Uterus (tissue), 4 donors: ENCODE measurements around the gene KISS1. TPM values are rescaled to one million over a fixed set of nuclear protein-coding genes. Genes with fewer than 3 reads are reported as not detected.

Experiments used
- DNase-seq, 2 donors: peaks; one replicate each; pipeline ENCODE4 v3.0.0-alpha.2; 2019 to 2020
- H3K27ac ChIP-seq, 2 donors: fragments of 200-600 bp; sonication (generic); 1 replicate in 1 of 2; 2 replicates in 1 of 2; pipeline ENCODE4 v1.5.1; 2016 to 2018
- H3K27me3 ChIP-seq, 2 donors: fragments of 200-600 bp; sonication (generic); one replicate each; pipeline ENCODE4 v1.5.1; 2018 to 2019; ENCODE audit warnings: control low read depth in 1 of 2
- H3K36me3 ChIP-seq, 2 donors: fragments of 200-600 bp; sonication (generic); one replicate each; pipeline ENCODE4 v1.5.1; 2019; ENCODE audit warnings: control low read depth in 1 of 2
- H3K4me1 ChIP-seq, 2 donors: fragments of 200-600 bp; sonication (generic); one replicate each; pipeline ENCODE4 v1.5.1; 2018 to 2019; ENCODE audit warnings: control low read depth in 1 of 2
- H3K4me3 ChIP-seq, 2 donors: fragments of 200-600 bp; sonication (generic); 1 replicate in 1 of 2; 2 replicates in 1 of 2; pipeline ENCODE4 v1.5.1; 2018 to 2019; ENCODE audit warnings: mild to moderate bottlenecking in 1 of 2
- H3K9me3 ChIP-seq, 2 donors: fragments of 200-600 bp; sonication (generic); one replicate each; pipeline ENCODE4 v1.5.1; 2019; ENCODE audit warnings: control low read depth in 1 of 2
- POLR2A ChIP-seq, 2 donors: fragments of 450-650 bp; IDR thresholded peaks; one replicate each; pipeline ENCODE4 v1.6.1; 2016; ENCODE audit warnings: antibody characterized with exemption in 2 of 2, mild to moderate bottlenecking in 1 of 2, moderate library complexity in 1 of 2
- intact Hi-C: fragments of 100-400 bp; cut with DNase I; formaldehyde crosslinking; loops from one replicate; pipeline ENCODE4 v1.15.1; 2023; ENCODE audit warnings: low total_unique reads
- total RNA-seq, 4 donors: library from RNA; depleted of rRNA in 3 of 4; stranded (reverse); fragments of >200 nt in 3 of 4; gene quantifications; one replicate each; pipeline versions ENCODE4 v1.1.0 to v1.2.4, GENCODE V29; 2014 to 2023
- TF ChIP-seq, protein P1 (sequence below), 4 experiments: fragments of 200-600 bp in 2 of 4; fragments of 450-650 bp in 2 of 4; sonication (generic) in 2 of 4; IDR thresholded peaks; one replicate each; pipeline ENCODE4 v1.5.1; 2016 to 2019; ENCODE audit warnings: antibody characterized with exemption in 4 of 4, mild to moderate bottlenecking in 2 of 4, moderate library complexity in 1 of 4
- donor health status: DM: yes; HTN: yes; CAD: no.

The KISS1 gene
- total RNA-seq, 4 donors from 2014 or later: not detected

DNA sequence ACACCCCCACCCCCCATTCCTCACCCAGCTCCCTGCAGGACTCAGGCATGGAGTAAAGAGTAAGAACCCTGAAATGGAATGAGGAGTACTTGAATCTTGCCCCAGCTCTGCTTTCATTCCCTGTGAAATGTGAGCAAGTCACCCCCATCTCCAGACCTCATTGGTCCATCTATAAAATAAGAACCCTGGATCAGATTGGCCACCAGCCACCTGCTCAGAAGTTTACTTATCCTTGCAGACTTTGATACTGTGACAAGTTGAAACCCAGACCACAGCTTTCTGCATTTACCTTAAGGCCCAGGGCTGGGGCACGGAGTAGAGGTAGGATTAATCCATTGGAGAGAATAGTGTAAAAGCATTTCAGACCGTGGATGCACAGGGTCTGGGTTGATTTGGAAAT lies 2.2 kb downstream of the KISS1 start:
- intact Hi-C loops: no loop called here
- no peaks in the 10 kb centered on the region for H3K27me3 ChIP-seq
- H3K4me3 ChIP-seq: no peak overlapping the region
- DNase-seq: no peak
- no peak overlapping the region for H3K27ac ChIP-seq
- H3K9me3 ChIP-seq: no peaks in the 10 kb centered on the region
- peaks cover 0 to 4% of the 10 kb centered on the region in 2 donors for H3K4me1 ChIP-seq
- H3K36me3 ChIP-seq: no peaks in the 10 kb centered on the region
- TF ChIP-seq, protein P1, sequence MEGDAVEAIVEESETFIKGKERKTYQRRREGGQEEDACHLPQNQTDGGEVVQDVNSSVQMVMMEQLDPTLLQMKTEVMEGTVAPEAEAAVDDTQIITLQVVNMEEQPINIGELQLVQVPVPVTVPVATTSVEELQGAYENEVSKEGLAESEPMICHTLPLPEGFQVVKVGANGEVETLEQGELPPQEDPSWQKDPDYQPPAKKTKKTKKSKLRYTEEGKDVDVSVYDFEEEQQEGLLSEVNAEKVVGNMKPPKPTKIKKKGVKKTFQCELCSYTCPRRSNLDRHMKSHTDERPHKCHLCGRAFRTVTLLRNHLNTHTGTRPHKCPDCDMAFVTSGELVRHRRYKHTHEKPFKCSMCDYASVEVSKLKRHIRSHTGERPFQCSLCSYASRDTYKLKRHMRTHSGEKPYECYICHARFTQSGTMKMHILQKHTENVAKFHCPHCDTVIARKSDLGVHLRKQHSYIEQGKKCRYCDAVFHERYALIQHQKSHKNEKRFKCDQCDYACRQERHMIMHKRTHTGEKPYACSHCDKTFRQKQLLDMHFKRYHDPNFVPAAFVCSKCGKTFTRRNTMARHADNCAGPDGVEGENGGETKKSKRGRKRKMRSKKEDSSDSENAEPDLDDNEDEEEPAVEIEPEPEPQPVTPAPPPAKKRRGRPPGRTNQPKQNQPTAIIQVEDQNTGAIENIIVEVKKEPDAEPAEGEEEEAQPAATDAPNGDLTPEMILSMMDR (IDR thresholded peaks at IDR 0.05): no peak
- TF ChIP-seq POLR2A (IDR thresholded peaks at IDR 0.05): no peak

DNA sequence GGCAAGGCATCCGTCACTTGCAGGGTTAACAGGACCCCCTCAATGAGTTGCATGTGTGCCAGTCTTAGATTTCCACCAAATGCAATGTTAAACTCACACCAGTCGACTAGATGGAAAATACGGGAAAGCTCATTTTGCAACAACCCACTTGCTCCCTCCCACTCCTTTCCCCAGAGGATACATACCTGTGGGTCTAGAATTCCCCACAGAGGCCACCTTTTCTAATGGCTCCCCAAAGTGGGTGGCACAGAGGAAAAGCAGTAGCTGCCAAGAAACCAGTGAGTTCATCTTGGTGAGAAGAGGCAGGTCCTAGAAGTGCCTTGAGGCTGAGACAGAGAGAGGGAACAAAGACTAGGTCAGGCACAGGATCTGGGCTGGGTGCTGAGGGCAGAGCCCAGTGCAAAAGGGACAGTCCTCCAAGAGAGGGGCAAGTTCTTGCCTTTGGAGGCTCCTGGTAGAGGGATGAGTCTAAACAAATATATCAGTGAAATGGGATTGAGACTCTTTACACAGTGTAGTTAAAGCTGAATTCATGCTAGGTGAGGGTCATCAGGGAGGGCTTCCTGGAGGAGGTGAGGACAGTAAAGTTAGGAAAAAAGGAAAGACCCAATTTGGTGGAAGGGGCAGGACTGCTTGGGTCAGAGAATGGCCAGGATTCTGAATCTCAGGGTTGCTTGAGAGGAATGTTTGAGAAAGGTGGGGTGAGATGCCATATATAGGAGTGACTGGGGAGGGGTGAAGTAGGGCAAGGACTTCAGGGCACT lies 3.5 kb downstream of the KISS1 start:
- Histone ChIP-seq H3K9me3 (no peaks in the 10 kb centered on the region), H3K27me3 (no peaks in the 10 kb centered on the region), H3K27ac (no peak overlapping the region), H3K36me3 (no peaks in the 10 kb centered on the region), H3K4me3 (no peak overlapping the region), H3K4me1 (peaks cover 0 to 4% of the 10 kb centered on the region in 2 donors)
- intact Hi-C loops: no loop called here
- TF ChIP-seq, protein P1 (IDR thresholded peaks at IDR 0.05): no peak
- TF ChIP-seq POLR2A (IDR thresholded peaks at IDR 0.05): no peak
- no peak for DNase-seq

DNA sequence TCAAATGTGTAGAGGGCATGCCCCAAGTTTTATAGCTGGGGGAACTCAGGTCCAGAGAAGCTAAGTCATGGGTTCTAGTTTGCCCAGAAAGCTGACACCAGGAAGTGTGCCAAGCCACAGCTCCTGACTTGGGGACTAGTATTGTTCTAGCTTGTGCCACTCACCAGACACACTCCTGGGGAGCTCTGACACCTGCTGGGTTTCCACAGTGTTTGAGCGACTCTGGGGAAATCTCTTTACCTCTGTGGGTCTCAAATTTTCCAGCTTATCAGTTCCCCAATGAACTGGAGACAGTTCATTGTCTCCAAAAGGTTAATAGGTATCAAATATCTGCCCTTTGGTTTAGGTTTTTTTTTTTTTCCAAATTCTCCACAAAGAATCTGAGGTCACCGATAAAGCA lies 4.2 kb downstream of the KISS1 start:
- no peaks in the 10 kb centered on the region for H3K27me3 ChIP-seq
- no peak overlapping the region for H3K27ac ChIP-seq
- no peak for DNase-seq

DNA sequence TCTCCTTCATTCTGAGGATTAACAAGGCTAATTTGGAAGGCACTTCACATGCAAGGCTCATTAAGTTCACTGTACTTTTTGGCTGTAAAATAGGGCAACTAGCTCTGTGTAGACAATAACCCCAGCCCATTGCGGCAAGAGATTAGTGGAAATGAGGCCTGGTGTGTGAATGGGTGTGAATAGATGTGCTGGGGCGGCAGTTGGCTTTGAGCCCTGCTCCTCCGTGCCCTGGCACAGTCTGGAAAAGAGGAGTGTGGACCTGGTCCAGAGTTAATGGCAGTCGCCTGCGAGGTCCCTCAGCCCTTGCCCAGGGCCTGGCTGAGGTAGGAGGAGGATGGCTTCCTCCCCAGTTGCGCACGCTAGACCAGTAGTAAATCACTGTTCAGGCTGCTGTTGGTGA lies 4.8 kb downstream of the KISS1 start:
- intact Hi-C loops: no loop called here
- no peak overlapping the region for H3K27ac ChIP-seq
- TF ChIP-seq, protein P1 (IDR thresholded peaks at IDR 0.05): no peak
- no peak for TF ChIP-seq POLR2A (IDR thresholded peaks at IDR 0.05)
- H3K36me3 ChIP-seq: no peaks in the 10 kb centered on the region
- no peak overlapping the region for H3K4me3 ChIP-seq
- no peaks in the 10 kb centered on the region for H3K9me3 ChIP-seq
- no peak for DNase-seq
- peaks cover 0 to 4% of the 10 kb centered on the region in 2 donors for H3K4me1 ChIP-seq
- H3K27me3 ChIP-seq: no peaks in the 10 kb centered on the region

More for the DNA sequence above, 4.2 kb downstream of the KISS1 start:
- Histone ChIP-seq H3K4me1 (peaks cover 0 to 4% of the 10 kb centered on the region in 2 donors), H3K4me3 (no peak overlapping the region), H3K36me3 (no peaks in the 10 kb centered on the region), H3K9me3 (no peaks in the 10 kb centered on the region)
- intact Hi-C loops: no loop called here
- TF ChIP-seq, protein P1 (IDR thresholded peaks at IDR 0.05): no peak
- TF ChIP-seq POLR2A (IDR thresholded peaks at IDR 0.05): no peak
